Activated CD4-positive, CD25-positive, alpha-beta regulatory T cell (primary cell): ENCODE data around the gene KCNQ1.
"Not testable (repeated sequence)": the region's sequence is repeated elsewhere in the genome, so short reads cannot be mapped to it uniquely, and the experiment has no call there.

Experiments used
- DNase-seq, 4 experiments: peaks; one replicate each; lab custom pipeline; 2025; lab: John Stamatoyannopoulos, UW

KCNQ1 gene

DNA sequence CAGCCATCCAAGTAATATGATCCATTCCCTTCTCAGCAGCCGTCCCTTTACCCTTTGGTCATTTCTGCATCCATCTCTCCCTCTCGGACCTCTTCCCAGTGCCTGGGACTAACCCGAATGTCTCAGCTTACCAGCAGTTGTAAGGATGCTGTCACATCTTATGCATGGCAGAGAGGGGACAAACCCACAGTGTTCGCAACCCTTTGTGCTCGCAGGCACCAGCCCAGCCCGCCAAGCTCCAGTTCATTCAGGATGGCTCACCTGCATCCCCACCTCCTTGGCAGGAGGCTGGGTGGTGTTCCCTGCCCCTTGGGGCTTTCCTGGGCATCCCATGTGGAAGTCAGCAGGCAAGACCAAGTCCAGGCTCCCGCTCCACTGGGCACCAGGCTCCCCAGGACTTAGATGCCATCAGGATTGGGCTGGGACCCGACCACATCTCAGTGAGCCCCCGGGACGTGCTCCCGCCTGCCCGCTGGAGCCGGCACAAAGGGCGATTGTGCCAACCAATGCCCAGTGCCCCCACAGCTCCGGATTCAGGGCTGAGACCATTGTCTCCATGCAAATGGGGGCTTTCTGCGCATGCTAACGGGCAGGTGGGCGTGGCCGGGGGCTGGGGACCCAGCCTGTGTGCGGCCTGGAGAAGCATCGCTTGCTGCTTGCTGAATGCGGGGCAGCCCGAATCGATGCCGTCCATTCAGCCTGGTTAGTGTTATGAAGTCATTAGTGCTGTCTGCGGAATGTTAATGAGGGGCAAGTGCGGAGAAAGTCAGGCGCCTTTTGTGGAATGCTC, 146.4 kb downstream of the KCNQ1 start:
- DNase-seq = no peak

DNA sequence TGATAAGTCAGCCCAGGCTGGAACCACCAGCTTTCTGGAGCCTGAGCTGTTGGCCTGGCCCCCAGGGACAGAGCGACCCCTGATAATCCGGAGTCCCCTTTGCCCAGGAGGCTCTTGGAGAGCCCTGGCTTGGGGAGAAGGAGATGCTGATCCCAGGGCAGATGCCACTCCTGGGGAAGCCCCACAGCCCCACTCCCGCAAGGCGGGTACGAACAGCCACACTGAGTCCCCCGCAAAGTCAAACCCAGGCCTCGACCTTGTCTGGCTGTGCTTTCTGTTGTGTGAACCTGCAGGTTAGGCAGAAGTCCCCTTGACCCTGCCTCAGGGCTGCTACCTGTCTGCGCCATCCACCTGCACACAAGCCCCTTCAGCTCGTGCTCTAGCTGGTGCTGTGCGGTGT, 147.0 kb downstream of the KCNQ1 start:
- no peak for DNase-seq

DNA sequence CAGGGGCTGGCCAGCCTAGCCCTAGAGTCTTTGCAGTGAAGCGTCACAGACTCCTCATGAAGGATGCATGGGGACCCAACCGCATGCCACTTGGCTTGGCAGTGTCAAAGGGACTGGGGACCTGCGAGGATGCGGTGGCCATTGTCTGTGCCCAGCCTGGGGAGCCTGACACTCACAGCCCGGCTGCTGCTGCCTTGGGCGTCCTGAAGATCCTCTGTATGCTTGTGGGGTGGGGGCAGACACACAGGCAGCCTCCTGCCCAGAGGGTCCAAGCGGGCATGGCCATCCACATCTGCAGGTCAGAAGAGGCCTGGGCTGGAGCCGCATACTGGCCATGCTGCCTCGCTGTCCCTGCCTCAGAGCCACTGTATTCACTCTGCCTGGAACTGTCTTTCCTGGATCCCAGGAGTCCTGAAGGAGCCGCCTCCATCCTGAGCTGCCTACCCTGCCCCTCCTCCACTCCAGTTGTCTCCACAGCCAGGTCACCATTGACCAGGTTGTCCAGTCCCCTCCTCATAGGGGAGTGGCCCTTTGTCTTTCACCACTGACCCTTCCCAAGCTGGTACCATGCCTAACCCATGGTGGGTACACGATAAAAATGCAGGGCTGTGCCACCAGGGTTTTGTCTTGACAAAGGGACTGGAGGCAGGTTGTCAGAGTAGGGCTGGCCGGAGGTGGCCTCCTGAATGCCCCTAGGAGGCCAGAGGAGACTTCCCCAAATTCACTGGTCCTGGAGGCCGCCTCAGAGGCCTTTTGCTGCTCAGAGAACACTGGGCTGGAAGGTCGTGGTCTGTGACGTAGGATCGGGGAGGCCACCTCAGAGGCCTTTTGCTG, 148.0 kb downstream of the KCNQ1 start:
- DNase-seq = no peak

DNA sequence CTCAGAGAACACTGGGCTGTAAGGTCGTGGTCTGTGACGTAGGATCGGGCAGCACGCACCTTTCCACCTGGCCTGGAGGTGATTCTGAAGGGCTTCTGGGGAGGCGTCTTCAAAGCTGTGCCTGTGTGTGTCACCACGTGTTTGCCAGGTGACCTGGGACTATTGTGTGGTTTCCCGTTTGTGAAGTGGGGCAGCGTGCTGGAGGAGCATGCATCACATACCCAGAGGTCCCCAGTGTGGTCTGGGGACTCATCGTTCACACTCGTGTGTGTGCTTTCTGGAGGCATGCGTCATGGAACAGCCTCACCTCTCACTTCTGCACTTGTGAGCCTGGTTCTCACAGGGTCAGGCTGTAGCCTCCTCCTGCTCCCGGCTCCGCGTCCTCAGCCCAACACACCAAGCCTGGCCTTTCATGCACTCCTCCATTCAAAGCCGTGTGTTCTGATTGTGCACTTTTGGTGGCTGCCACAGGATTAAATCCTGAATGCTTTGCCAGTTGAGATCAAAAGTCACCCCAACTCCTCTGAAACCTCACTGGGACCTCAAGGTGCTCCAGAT, 148.7 kb downstream of the KCNQ1 start:
- DNase-seq = no peak

DNA sequence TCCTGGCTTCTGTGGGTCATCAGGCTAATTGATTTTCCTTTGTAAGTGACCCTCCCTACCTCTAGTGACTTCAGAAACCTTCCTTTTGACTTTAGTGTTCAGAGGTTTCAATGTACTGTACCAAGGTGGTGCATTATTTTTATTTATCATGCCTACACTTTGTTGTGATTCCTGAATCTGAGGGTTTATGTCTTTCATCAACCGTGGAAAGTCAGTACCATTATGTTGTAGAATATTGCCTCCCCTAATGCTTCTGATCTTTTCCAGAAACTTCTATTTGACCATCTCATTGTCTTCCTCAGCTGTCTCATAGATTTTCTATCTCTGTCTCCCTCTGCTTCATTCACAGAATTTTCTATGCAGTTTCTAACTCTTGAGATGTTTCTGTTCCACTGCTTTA, 149.5 kb downstream of the KCNQ1 start:
- DNase-seq = no peak

DNA sequence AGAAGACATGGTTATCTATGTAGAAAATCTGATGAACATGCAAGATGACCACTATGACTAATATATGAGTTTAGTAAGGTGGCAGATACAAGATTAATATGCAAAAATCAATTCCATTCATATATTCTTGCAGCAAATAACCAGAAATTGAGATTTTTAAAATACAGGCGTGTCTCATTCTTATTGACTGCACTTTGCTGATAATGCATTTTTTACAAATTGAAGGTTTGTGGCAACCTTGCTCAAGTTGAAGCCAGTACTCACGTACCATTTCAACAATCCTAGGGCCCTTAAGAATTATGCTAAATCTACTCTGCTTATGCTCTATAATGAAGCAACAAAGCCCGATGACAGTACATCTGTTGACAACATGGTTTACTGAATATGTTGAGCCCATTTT, 150.4 kb downstream of the KCNQ1 start:
- DNase-seq = no peak

DNA sequence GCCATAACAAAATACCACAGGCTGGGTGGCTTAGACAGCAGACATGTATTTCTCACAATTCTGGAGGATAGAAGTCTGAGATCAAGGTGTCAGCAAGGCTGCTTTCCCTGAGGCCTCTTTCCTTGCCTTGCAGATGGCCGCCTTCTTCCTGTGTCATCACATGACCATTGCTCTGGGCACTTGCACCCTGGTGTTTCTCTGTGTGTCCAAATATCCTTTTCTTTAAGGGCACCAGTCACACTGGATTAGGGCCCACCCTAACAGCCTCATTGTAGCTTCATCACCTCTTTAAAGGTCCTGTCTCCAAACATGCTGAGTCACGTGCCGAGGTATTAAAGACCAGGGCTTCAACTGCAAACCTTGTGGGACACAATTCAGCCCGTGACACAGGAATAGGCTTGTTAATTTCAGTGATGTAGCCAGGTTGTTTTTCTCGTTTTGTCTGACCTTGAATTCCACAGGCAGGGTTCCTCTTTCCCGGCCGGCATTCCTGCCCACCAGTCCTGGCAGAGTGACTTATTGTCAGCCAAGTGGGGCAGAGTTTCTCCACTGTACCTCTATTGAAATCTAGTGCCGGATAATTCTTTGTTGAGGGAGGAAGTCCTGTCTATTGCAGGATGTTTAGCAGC, 154.9 kb downstream of the KCNQ1 start:
- no peak for DNase-seq

DNA sequence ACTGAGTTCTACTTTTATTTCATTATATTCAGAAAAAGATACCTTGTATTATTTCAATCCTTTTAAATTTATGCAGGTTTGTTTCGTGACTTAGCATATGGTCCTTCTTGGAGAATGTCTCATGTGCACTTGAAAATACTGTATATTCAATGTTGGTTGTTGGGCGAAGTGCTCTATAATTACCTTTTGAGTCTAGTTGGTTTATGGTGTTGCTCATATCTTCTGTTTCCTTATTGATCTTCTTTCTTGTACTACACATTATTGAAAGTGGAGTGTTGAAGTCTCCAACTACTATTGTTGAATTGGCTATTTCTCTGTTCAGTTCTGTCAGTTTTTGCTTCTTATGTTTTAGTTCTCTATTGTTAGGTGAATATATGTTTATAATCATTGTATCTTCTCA, 164.5 kb downstream of the KCNQ1 start:
- no peak for DNase-seq

DNA sequence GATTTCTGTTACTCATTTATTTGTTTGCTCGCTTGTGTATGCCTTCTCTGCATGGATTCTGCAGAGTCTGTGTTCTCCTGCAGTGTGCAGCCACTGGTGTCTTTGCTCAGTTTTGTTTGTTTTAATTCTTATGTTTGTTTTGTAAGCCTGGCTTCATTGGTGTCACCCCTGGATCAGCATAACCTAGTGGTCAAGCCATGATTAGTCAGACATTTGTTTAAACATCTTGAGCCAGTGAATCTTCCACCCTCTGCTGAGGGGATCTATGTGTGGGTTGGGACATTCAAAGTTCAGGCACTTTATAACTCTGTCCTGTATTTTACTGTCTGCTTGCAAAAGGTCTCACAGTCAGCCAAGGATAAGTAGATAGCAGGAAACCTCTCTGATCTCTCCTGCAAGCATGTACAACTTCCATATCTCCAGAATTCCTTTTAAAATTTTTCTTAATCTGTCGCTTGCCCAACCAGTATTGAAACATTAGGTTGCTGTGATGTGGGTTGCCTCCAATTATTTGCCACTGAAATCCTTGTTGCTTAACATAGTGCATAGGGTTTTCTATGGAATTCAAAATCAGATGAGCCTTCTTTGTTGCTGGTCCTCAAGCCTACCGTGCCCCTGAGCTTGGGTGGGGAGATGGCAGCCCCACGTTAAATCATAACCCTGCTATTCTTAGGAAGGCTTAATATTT, 168.2 kb downstream of the KCNQ1 start:
- DNase-seq = no peak

DNA sequence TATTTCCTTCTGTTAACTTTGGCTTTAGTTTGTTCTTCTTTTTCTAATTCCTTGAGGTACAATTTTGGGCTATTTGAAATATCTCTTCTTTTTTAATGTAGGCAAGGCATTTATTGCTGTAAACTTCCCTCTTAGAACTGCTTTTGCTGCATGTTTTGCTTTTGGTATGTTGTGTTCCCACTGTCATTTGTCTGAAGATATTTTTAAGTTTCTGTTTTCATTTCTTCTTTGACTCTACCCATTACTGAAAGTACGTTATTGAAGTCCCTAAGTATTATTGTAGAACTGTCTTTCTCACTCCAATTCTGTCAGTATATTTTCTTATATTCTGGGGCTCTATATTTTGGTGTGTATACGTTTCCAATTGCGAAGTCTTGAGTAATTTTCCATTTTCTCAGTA, 177.1 kb downstream of the KCNQ1 start:
- no peak for DNase-seq

DNA sequence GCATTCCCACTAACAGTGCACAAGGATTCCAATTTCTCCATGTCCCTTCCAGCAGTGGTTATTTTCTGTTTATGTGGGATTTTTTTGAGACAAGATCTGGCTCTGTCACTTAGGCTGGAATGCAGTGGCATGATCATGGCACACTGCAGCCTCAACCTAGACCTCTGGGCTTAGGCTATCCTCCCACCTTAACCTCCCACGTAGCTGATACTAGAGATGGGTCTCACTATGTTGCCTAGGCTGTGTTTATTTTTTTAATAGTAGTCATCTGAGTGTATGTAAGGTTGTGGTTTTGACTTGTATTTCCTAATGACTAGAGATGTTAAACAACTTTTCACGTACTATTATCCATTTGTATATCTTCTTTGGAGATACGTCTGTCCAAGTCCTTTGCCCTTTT, 180.4 kb downstream of the KCNQ1 start:
- no peak for DNase-seq

DNA sequence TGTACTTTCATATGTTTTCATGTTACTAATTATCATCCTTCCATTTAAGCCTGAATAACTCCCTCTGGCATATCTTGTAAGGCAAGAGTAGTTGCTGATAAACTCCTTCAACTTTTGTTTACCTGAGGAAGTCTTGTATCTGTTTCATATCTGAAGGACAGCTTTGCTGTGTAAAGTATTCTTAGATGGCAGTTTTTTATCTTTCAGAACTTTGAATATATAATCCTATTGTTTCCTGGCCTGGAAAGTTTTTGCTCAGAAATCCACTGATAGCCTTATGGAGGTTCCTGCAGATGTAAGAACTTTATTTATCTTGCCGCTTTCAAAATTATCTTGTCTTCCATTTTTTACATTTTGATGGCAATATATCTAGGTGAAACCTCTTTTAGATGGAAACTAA, 185.9 kb downstream of the KCNQ1 start:
- DNase-seq = no peak

DNA sequence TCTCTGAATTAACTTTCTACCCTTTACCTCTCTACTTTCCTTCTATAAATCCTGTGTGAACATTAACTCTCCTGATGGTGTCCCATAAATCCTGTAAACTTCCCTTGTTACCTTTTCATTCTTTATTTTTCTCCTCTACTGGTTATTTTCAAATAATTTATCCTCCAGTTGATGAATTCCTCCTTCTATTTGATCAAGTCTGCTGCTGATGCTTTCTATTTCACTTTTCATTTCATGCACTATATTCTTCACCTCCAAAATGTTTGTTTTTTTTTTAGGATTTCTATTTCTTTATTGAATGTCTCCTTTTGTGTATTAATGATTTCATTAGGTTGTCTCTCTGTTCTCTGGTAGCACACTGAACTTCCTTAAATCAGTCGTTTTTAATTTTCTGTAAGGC, 186.4 kb downstream of the KCNQ1 start:
- DNase-seq = no peak

DNA sequence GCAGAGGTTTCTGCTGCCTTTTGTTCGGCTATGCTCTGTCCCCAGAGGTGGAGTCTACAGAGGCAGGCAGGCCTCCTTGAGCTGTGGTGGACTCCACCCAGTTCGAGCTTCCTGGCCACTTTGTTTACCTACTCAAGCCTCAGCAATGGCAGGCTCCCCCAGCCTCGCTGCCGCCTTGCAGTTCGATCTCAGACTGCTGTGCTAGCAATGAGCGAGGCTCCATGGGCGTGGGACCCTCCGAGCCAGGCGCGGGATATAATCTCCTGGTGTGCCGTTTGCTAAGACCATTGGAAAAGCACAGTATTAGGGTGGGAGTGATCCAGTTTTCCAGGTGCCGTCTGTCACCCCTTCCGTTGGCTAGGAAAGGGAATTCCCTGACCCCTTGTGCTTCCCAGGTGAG, 195.0 kb downstream of the KCNQ1 start:
- DNase-seq = not testable (repeated sequence)

DNA sequence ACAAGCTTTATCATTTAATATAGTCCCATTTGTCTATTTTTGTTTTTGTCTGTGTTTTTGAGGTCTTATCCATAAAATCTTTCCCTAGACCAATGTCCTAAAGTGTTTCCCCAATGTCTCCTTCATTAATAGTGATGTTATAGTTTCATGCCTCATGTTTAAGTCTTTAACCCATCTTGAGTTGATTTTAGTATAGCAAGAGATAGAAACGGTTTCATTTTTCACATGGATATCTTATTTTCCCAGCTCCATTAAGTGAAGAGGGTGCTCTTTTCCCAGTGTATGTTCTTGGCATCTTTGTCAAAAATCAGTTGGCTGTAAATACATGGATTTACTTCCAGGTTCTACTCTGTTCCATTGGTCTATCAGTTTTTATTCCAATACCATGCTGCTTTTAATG, 196.8 kb downstream of the KCNQ1 start:
- DNase-seq = no peak

DNA sequence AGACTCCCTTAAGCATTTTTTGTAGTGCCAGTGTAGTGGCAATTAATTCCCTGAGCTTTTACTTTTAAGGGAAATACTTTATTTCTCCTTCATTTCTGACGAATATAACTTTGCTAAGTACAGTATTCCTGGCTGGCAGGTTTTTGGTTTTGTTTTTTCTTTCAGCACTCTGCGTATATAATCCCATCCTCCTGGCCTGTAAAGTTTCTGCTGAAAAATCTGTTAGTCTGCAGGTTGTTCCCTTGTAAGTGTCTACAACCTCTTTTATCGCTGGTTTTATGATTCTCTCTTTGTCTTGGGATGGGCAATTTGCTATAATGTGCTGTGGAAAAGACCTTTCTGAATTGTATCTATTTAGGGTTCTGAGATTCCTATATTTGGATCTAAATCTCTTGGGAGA, 198.9 kb downstream of the KCNQ1 start:
- no peak for DNase-seq

DNA sequence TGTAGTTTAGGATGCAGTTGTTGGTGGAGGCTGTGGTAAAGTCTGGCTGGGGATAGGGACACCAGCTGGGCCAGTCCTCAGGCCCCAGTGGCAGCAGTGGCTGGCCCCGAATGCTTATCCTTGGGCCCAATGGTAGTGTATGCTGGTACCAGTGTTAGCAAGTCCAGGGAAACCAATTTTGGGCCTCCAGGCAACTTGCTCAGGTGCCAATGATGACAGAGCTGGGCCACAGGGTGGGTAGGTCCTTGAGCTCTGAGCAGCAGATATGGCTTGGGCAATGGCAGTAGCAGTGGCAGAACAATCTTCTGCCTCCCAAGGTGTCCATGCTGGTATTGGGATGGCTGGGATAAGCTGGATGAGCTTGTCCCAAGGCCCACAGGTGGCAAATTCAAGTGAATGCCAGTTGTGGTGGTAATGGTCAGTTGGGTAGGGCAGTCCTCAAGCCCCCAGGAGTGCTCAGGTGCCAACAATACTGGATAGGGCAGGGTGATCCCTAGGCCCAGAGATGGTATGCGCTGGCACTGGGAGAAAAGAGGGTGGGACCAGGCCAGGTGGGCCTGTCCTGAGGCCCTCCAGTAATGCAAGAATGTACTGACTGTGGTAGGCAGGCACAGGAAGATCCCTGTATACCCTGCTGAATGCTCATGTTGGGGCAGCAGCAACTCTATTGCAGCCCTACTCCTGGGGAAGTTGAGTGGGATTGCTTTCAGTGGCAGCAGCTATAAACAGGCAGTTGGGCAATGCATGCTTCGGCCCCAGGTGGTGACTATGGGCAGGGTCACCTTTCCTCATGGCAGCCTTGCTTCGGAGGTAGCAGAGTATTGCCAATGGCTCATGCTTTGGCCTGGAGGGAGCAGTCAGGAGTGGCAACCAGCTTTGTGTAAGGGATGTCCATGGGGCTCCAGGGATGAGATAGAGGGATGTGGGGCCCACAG, 200.3 kb downstream of the KCNQ1 start:
- DNase-seq = no peak

DNA sequence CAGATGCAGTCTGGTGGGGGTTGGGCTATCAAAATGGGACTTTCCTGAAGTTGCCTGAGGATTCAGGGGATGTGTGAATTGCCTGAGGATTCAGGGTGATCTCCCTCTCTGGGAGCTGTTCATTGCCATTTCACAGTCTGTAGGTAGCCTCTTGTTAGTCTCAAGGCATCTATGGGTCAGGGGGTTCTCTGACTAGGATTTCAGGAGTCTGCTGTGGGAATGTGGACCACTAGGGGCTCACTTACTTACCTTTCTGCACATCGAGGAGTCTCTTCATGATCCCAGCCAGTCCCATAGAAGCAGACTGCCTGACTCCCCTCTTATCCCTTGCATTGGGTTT, 200.9 kb downstream of the KCNQ1 start:
- no peak for DNase-seq

DNA sequence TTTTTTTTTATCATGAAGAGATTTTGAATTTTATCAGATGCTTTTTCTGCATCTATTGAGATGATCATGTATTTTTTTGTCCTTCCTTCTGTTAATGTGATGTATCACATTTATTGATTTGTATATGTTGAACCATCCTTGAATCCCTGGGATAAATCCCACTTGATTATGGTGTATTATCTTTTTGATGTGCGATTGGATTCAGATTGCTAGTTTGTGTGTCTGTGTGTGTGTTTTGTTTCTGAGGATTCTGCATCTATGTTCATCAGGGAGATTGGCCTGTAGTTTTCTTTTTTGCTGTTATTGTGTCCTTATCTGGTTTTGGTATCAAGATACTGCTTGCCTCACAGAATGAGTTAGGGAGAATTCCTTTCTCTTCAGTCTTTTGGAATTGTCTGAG, 202.4 kb downstream of the KCNQ1 start:
- DNase-seq = no peak

DNA sequence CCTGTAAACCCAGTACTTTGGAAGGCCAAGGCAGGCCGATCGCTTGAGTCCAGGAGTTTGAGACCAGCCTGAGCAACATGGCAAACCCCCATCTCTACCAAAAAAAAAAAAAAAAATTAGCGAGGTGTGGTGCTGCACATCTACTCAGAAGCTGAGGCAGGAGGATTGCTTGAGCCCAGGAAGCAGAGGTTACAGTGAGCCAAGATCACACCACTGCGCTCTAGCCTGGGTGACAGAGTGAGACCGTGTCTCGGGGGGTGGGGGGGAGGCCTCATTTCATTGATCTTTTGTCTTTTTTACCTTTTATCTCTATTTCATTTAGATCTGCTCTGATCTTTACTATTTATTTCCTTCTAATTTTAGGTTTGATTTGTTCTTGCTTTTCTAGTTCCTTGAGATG, 203.1 kb downstream of the KCNQ1 start:
- DNase-seq = no peak

DNA sequence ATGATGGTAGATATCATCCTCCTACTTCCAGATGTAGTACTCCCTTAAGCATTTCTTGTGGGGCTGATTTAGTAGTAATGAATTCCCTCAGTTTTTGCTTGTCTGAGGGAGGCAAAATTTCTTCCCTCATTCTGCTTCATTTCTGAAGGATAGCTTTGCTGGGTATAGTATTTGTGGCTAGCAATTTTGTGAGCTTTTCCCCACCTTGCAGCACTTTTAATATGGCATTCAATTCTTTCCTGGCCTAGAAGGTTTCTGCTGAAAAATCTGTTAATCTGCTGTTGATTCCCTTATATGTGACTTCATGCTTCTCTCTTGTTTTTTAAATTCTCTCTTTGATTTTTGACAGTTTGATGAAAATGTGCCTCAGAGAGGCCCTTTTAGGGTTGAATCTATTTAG, 204.6 kb downstream of the KCNQ1 start:
- no peak for DNase-seq
